GM19099 (cell line): Measurements from ENCODE around the gene TSC22D4.
A peak's percentile ranks its signal among the peaks of the same experiment; 100 is the strongest.

Experiments
- POLR2A ChIP-seq: IDR thresholded peaks from 3 replicates; pipeline ENCODE4 v1.6.1; 2011; ENCODE audit warnings: low read depth; ENCODE audit not compliant: insufficient read length; ENCODE audit errors: extremely low read depth

The TSC22D4 gene

GRCh38 chr7:100437150-100438100, 41.6 kb downstream of the TSC22D4 start:
- no peak for TF ChIP-seq POLR2A

GRCh38 chr7:100435401-100436304, 43.4 kb downstream of the TSC22D4 start:
- TF ChIP-seq POLR2A = peak; percentile 51

GRCh38 chr7:100434297-100435144, 44.5 kb downstream of the TSC22D4 start:
- peak; percentile 4 for TF ChIP-seq POLR2A

- TF ChIP-seq POLR2A = no peak
These were observed 45.3 kb downstream of the TSC22D4 start for GRCh38 chr7:100433592-100434296.

GRCh38 chr7:100433276-100433591, 45.8 kb downstream of the TSC22D4 start:
- no peak for TF ChIP-seq POLR2A

GRCh38 chr7:100432621-100433275, 46.3 kb downstream of the TSC22D4 start:
- TF ChIP-seq POLR2A = no peak

- TF ChIP-seq POLR2A = no peak
These were observed 47.0 kb downstream of the TSC22D4 start for GRCh38 chr7:100432053-100432452.

GRCh38 chr7:100431286-100431735, 47.7 kb downstream of the TSC22D4 start:
- no peak for TF ChIP-seq POLR2A

- TF ChIP-seq POLR2A = no peak
These were observed 48.3 kb downstream of the TSC22D4 start for GRCh38 chr7:100430493-100431285.

- peak; percentile 62 for TF ChIP-seq POLR2A
These were observed 49.1 kb downstream of the TSC22D4 start, which contains the start of gene MEPCE for GRCh38 chr7:100429637-100430492. MEPCE (plus strand) TSS chr7:100429831; CDS start chr7:100430019, 188 bp downstream.

GRCh38 chr7:100428967-100429636, 49.9 kb downstream of the TSC22D4 start:
- peak; percentile 86 for TF ChIP-seq POLR2A
